Hepatocyte (in vitro differentiated cells): ENCODE measurements around the gene FAM219B.
A peak's percentile ranks its signal among the peaks of the same experiment; 100 is the strongest.

Experiments
- EZH2phosphoT487 ChIP-seq: fragments of 200-600 bp; sonication (generic); IDR thresholded peaks from one replicate; pipeline ENCODE4 v1.6.1; 2018; ENCODE audit warnings: antibody characterized with exemption, mild to moderate bottlenecking, low read depth, moderate library complexity; ENCODE audit not compliant: unreplicated experiment, severe bottlenecking
- TF ChIP-seq, protein P1 (sequence below): fragments of 200-600 bp; sonication (generic); IDR thresholded peaks from 2 replicates; pipeline ENCODE4 v1.5.1; 2016; ENCODE audit warnings: antibody characterized with exemption, mild to moderate bottlenecking; ENCODE audit not compliant: poor library complexity

- TF ChIP-seq, protein P1, sequence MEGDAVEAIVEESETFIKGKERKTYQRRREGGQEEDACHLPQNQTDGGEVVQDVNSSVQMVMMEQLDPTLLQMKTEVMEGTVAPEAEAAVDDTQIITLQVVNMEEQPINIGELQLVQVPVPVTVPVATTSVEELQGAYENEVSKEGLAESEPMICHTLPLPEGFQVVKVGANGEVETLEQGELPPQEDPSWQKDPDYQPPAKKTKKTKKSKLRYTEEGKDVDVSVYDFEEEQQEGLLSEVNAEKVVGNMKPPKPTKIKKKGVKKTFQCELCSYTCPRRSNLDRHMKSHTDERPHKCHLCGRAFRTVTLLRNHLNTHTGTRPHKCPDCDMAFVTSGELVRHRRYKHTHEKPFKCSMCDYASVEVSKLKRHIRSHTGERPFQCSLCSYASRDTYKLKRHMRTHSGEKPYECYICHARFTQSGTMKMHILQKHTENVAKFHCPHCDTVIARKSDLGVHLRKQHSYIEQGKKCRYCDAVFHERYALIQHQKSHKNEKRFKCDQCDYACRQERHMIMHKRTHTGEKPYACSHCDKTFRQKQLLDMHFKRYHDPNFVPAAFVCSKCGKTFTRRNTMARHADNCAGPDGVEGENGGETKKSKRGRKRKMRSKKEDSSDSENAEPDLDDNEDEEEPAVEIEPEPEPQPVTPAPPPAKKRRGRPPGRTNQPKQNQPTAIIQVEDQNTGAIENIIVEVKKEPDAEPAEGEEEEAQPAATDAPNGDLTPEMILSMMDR, result peak; percentile 48
- no peak for TF ChIP-seq EZH2phosphoT487
Observed at GRCh38 chr15:74955796-74956647, 49.4 kb upstream of the FAM219B start.
